Activated CD4-positive, CD25-positive, alpha-beta regulatory T cell (primary cell): ENCODE data around the gene RGPD6.
"Not testable (repeated sequence)": the region's sequence is repeated elsewhere in the genome, so short reads cannot be mapped to it uniquely, and the experiment has no call there.

Experiments used
- DNase-seq, 4 experiments: peaks; one replicate each; lab custom pipeline; 2025; lab: John Stamatoyannopoulos, UW

The RGPD6 gene

GRCh38 chr2:110576763-110577416 is at the start of gene RGPD6:
RGPD6 (minus strand) TSS chr2:110577222; CDS start chr2:110577024, 198 bp downstream.
- DNase-seq = not testable (repeated sequence)

DNA sequence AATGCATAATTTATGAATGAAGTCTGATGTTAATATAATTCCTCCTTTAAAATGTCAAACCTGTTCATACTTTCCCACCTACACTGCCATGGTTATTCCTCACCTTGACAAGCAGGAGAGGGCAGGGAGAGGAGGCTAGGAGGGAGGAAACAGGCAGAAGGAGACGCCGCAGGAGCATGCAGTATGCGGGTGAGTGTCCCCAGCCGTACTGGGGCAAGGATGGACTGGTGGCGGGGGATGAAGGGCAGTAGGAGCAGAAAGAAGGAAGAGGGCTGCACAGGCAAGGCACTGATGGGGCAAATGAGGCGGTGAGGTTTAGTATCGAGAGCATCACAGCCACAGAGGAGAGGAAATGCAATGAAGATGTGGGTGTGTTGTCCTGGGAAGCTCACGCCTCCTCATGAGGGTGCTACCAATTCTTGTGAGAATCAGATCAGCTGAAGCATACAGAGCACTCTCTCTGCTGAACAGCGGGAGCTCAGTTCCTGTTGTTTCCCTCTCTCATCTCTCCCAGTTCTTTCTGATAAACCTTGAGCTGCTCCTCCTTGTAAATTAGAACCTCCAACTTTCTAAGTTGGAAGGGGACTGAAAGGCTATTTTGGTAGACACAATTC is 42.4 kb upstream of the RGPD6 start:
- not testable (repeated sequence) for DNase-seq

- DNase-seq = not testable (repeated sequence)
Measured at GRCh38 chr2:110613927-110614326, 36.9 kb upstream of the RGPD6 start.

- not testable (repeated sequence) for DNase-seq
Measured at GRCh38 chr2:110610613-110611250, 33.7 kb upstream of the RGPD6 start.

DNA sequence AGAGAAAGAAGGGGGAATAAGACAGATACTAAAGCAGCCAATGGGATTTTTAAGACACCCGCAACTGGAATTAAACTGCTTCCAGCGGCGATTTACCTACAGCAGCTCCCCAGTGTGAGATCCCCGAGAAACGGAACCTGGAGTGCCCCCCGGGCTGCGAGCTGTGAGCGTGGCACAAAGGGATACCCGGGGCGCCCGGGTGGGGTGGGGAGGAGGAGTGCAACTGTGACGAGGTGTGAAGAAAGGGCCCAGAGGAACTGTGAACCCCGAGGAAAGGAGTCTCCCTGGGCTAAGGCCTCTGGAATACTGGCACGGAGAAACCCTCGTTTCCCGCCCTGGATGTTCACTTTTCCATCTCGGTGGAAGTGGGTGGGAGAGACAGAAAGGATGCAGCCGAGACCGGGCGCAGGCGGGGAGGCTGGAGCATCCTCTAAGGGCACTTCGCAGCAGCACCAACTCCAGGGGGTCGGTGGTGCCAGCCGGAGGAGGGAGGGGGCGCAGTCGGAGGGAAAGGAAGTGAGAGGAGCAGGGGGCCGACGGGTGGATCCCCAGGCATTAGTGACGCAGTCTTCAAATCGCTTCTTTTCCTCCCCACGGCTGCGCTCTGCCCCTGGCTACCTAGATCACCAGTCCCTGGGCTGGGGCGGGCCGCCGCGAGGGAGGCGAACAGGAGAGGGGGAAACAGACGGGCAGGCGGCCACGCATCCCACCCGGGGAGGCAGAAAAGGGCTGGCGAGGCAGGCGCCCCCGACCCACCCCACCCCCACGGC is 33.0 kb upstream of the RGPD6 start:
- DNase-seq = not testable (repeated sequence)

DNA sequence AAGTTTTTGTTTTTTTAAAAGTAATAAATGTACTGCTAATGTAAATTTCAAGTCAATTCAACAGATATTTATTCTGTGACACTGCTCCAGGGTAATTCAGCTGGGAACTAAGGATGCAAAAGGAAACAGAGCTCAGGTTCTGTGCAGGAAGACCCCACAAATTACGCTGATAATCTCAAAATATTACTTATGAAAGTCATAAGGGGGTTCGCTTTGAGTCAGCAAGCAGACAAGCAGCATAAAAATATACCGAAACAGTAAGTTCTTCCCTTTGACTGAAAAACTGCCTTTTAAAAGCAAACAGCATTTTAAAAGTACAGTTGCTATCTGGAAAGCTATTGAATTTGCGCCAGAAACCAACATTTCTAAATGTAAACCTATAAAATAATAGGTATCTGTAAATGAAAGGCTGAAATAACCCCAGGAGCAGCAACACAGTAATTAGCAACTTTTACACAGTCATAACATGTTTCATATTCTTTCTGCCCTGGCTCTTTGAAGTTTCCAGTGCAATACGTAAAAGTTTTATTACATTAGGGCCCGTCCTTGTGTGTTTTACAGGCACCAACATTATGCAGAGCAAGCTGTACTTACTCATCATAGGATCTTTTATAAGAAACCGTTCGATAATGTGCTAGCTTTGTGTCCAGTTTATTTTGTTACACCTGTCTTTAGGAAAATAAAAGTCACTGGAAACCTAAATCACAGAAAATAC is 31.9 kb upstream of the RGPD6 start:
- DNase-seq = not testable (repeated sequence)

DNA sequence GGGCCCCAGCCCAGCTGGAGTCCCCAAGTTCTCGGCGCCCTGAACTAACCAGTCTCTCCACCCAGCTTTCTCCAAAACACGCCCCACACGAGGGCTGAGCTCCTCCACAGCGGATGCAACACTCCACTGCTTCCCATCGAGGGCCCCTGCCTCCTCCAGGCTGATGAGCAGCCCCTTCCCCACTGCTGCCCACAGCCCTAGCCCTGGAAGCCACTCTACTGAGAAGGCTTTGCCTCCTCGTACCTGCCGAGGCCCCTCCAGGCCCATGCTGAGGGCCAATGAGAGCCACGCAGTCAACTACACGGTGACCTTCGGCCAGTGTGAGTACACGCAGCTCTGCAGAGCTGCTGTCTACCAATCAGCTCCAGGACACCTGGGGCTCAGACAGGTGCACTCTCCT is 28.0 kb upstream of the RGPD6 start:
- not testable (repeated sequence) for DNase-seq

GRCh38 chr2:110603917-110604591 is 27.0 kb upstream of the RGPD6 start:
- not testable (repeated sequence) for DNase-seq

DNA sequence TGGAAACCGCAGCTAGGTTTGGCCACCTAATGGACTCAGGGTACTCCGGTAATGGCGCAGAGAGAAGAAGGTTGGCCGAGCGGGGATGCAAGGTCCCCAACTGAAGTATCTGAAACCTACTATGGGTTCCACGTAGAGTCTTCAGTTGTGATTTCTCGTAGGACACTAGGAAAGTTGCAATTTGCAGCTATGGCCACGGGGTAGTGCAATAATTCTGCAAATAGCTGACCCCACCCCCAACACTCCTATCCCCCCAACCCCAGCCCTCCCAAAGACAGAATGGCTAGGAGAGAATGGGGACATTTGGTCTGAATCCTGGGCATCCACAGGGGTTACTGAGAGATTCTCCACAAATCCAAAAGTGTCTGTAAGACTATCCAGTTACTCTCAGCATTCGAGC is 25.1 kb upstream of the RGPD6 start:
- DNase-seq = not testable (repeated sequence)

DNA sequence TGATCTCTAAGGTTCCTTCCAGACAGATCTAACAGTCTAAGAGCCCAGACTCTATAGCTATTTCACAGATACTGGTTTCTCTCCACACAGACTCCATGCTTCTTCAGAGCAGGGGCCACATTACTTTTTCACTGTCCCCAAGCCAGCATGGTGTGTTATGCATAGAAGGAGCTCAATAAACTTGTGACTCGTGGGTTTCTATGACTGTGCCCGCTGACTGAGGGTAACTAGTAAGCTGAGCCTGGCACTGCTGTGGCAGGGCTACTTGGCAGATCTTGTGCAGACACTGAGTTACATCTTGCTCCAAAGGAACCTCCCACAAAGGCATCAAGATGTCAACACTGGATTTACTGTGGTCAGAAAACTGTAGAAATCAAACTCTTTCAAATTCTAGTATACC is 15.0 kb upstream of the RGPD6 start:
- not testable (repeated sequence) for DNase-seq

- not testable (repeated sequence) for DNase-seq
Measured at GRCh38 chr2:110589677-110590330, 12.8 kb upstream of the RGPD6 start.

DNA sequence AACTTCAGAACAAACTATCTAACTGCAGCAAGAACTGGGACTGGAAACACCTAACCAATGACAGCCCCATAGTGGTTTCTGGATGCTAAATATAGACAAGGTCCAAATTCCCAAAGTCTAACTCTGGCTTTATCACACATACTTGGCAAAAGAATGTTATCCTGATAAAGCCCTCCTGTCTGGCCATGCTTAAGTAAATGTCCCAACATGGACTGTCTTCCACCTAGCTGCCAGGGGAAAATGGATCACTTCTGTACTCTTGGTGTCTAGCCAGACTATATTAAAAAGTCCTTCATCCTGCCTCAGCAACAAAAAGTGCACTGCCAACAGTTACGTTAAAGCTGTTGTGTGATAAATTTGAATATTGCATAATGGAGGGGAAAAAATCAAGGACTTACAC is 11.5 kb upstream of the RGPD6 start:
- not testable (repeated sequence) for DNase-seq

DNA sequence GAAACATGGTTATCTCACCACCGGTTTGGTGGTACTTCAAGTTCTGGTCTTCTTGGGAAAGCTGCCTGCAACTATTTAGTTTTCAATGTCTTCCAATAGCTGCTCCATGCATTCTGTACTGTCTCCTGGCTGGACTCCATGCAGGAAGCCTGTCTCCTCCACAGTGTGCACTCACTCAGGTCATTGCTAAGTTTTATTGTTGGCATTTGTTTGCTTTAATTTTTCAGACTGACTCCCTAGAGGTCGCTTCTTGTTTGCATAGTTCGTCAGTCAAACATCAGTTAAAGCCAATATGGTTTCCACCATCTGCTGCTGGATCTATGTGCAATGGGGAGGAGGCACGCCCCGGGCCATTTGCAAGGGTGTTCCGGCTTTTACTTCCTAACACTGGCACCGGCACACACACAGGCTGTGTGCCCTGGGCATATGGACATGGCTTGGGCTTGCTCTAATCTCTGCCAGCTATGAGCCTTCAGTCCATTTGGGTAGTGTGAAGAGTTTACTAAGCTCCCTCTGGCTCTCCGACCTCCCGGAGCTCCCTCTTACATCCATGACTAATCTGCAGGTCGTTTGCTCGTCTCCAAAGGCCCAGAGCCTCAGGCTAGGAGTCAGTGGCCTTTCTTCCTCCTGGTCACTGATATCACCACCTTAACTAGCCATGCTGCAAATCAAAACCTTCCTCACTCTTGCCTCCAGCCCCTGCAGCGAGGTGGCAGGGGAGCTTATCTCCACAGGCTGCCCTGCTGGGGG is 2.4 kb upstream of the RGPD6 start:
- not testable (repeated sequence) for DNase-seq

- not testable (repeated sequence) for DNase-seq
Measured at GRCh38 chr2:110578429-110578828, 1.4 kb upstream of the RGPD6 start.

GRCh38 chr2:110499755-110500377 is 77.2 kb downstream of the RGPD6 start:
- DNase-seq = not testable (repeated sequence)

DNA sequence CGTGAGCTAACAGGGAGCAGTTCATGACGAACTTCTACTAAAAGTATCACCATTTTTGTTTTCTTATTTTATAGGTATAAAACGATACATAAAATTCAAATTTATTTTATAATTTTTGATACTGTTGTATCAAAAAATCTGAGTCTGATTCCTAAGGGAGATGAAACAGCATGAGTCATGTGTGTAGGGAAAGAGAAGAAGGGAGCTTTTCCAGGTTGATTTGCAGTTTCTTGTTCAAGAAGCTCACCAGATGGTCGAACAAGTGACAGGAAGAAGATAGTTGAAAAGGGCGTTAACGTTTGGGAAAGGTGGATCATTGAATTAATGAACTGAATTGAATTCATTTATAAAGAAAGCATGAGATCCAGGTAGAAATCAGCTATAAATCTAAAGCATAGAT is 81.0 kb downstream of the RGPD6 start:
- DNase-seq = not testable (repeated sequence)

DNA sequence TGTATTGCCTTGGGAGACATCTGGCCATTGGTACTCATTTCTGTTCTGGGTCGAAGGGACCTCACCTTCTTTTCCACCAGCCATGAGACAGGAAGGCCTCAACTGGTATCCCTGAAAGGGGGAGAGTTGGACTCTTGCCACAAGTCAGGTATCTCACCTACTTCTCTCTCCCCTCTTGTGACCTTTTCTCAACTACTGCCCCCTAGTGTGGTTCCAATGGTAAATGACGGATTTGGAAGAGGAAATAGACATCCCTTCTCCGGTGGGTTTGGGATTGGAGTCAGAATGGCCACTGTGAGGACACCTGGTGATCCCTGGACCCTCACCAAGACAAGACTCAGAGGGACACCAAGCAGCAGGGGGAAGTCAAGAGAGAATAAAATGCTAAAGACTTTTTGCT is 82.5 kb downstream of the RGPD6 start:
- DNase-seq = not testable (repeated sequence)

GRCh38 chr2:110488991-110489390 is 88.0 kb downstream of the RGPD6 start:
- not testable (repeated sequence) for DNase-seq

DNA sequence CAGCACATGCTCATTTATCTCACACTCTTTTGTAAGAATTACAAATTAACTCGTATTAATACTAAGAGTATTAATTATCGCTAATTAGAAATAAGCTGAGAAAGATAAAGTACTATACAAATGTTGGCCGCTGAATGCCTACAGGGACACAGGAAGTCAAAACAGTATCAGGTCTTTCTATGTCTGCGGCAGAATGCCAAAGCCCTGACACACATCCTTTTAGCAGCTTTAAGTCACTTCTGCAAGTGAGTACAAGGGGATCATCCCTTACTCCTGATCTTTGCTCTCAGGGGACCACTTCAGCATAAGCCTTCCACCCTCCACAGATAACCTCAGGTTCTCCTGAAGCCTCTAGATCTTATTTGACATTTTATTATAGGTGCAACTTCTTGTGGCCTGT is 94.3 kb downstream of the RGPD6 start:
- DNase-seq = not testable (repeated sequence)
